H9 (cell line): Measurements from ENCODE around the gene EEF1A2. TPM values are rescaled to one million over a fixed set of nuclear protein-coding genes. Genes with fewer than 3 reads are reported as not detected.

Experiments used
- DNase-seq: peaks from one replicate; pipeline ENCODE4 v3.0.0-alpha.2; 2017
- H2AFZ ChIP-seq: one replicate; pipeline ENCODE4 v1.6.1; 2013; ENCODE audit warnings: mild to moderate bottlenecking, low read length, control low read depth, moderate library complexity
- H2AK5ac ChIP-seq: 2 replicates; pipeline ENCODE4 v1.6.1; 2013; ENCODE audit warnings: low read length, control low read depth, mixed read lengths; ENCODE audit not compliant: insufficient read length
- H2BK120ac ChIP-seq: one replicate; pipeline ENCODE4 v1.6.1; 2013; ENCODE audit warnings: low read depth, mild to moderate bottlenecking, low read length, control low read depth, inconsistent platforms; ENCODE audit not compliant: poor library complexity, severe bottlenecking
- H2BK12ac ChIP-seq: 2 replicates; pipeline ENCODE4 v1.6.1; 2013; ENCODE audit warnings: low read length, control low read depth, mixed read lengths, low read depth; ENCODE audit not compliant: insufficient read length
- H2BK15ac ChIP-seq: 2 replicates; pipeline ENCODE4 v1.6.1; 2013; ENCODE audit warnings: low read depth, low read length, control low read depth
- H2BK20ac ChIP-seq: one replicate; pipeline ENCODE4 v1.6.1; 2013; ENCODE audit warnings: low read depth, mild to moderate bottlenecking, low read length, control low read depth, inconsistent platforms; ENCODE audit not compliant: poor library complexity, severe bottlenecking
- H2BK5ac ChIP-seq: 2 replicates; pipeline ENCODE4 v1.6.1; 2013; ENCODE audit warnings: low read length, control low read depth, mixed read lengths; ENCODE audit not compliant: insufficient read length
- H3K14ac ChIP-seq: 2 replicates; pipeline ENCODE4 v1.6.1; 2013; ENCODE audit warnings: low read length, control low read depth; ENCODE audit not compliant: insufficient read depth
- H3K18ac ChIP-seq: 2 replicates; pipeline ENCODE4 v1.6.1; 2013; ENCODE audit warnings: low read depth, mild to moderate bottlenecking, mixed read lengths, low read length, control low read depth; ENCODE audit not compliant: insufficient read length
- H3K23ac ChIP-seq: 2 replicates; pipeline ENCODE4 v1.6.1; 2013; ENCODE audit warnings: low read length, control low read depth, mixed read lengths, low read depth; ENCODE audit not compliant: insufficient read length
- H3K23me2 ChIP-seq: 2 replicates; pipeline ENCODE4 v1.6.1; 2013; ENCODE audit warnings: low read depth, mild to moderate bottlenecking, mixed read lengths, low read length, control low read depth; ENCODE audit not compliant: insufficient read length, poor library complexity, severe bottlenecking
- H3K27ac ChIP-seq: 2 replicates; pipeline ENCODE4 v1.5.1; 2013; ENCODE audit warnings: low read length, control low read depth, mixed read lengths, low read depth; ENCODE audit not compliant: insufficient read length
- H3K27me3 ChIP-seq: 2 replicates; pipeline ENCODE4 v1.6.1; 2013; ENCODE audit warnings: low read length, control low read depth, inconsistent platforms; ENCODE audit not compliant: insufficient read depth
- H3K4ac ChIP-seq: 2 replicates; pipeline ENCODE4 v1.6.1; 2013; ENCODE audit warnings: low read depth, mild to moderate bottlenecking, control low read depth, inconsistent platforms, low read length, moderate library complexity
- H3K4me1 ChIP-seq: 2 replicates; pipeline ENCODE4 v1.6.1; 2013; ENCODE audit warnings: low read length, control low read depth, inconsistent platforms; ENCODE audit not compliant: insufficient read depth
- H3K4me2 ChIP-seq: 2 replicates; pipeline ENCODE4 v1.6.1; 2013; ENCODE audit warnings: low read length, control low read depth, mixed read lengths; ENCODE audit not compliant: insufficient read length, insufficient read depth
- H3K56ac ChIP-seq: 2 replicates; pipeline ENCODE4 v1.6.1; 2013; ENCODE audit warnings: low read depth, mild to moderate bottlenecking, mixed read lengths, low read length, control low read depth; ENCODE audit not compliant: insufficient read length
- H3K79me1 ChIP-seq: 2 replicates; pipeline ENCODE4 v1.6.1; 2013; ENCODE audit warnings: low read depth, mild to moderate bottlenecking, moderate library complexity, low read length, control low read depth, inconsistent platforms; ENCODE audit not compliant: insufficient read depth, poor library complexity, severe bottlenecking
- H3K79me2 ChIP-seq: 2 replicates; pipeline ENCODE4 v1.6.1; 2013; ENCODE audit warnings: low read length, control low read depth, inconsistent platforms; ENCODE audit not compliant: insufficient read depth
- H3K9ac ChIP-seq: 2 replicates; pipeline ENCODE4 v1.6.1; 2013; ENCODE audit warnings: low read length, control low read depth, mixed read lengths; ENCODE audit not compliant: insufficient read length; ENCODE audit errors: extremely low read depth
- H3K9me3 ChIP-seq: one replicate; pipeline ENCODE4 v1.6.1; 2013; ENCODE audit warnings: low read depth, low read length, inconsistent platforms; ENCODE audit not compliant: control insufficient read depth
- H3T11ph ChIP-seq: one replicate; pipeline ENCODE4 v1.6.1; 2013; ENCODE audit warnings: mild to moderate bottlenecking, low read length, control low read depth, inconsistent platforms
- H4K20me1 ChIP-seq: one replicate; pipeline ENCODE4 v1.6.1; 2013; ENCODE audit not compliant: control insufficient read depth, insufficient read length, insufficient read depth
- H4K5ac ChIP-seq: 2 replicates; pipeline ENCODE4 v1.6.1; 2013; ENCODE audit warnings: low read depth, mild to moderate bottlenecking, mixed read lengths, low read length, control low read depth; ENCODE audit not compliant: insufficient read length
- H4K8ac ChIP-seq: replicated peaks from 2 replicates; pipeline ENCODE4 v1.6.1; 2013; ENCODE audit warnings: low read length, control low read depth, mixed read lengths, low read depth; ENCODE audit not compliant: insufficient read length
- H4K91ac ChIP-seq: 2 replicates; pipeline ENCODE4 v1.6.1; 2013; ENCODE audit warnings: low read depth, mild to moderate bottlenecking, moderate library complexity, mixed read lengths, low read length, control low read depth; ENCODE audit not compliant: insufficient read length
- H3K27ac Mint-ChIP-seq, 3 experiments: 2 replicates in 2 of 3; 3 replicates in 1 of 3; pipeline ENCODE4 v1.8.0; 2020 to 2021; ENCODE audit warnings: mixed read lengths in 3 of 3, mild to moderate bottlenecking in 1 of 3, moderate library complexity in 1 of 3
- H3K27me3 Mint-ChIP-seq: 2 replicates; pipeline ENCODE4 v1.8.0; 2021; ENCODE audit warnings: low read depth, mild to moderate bottlenecking, moderate library complexity, mixed read lengths
- H3K36me3 Mint-ChIP-seq, 3 experiments: 2 replicates in 2 of 3; 3 replicates in 1 of 3; pipeline ENCODE4 v1.8.0; 2020 to 2021; ENCODE audit warnings: low read depth in 3 of 3, mixed read lengths in 3 of 3; ENCODE audit not compliant: insufficient read depth in 1 of 3
- H3K4me1 Mint-ChIP-seq, 2 experiments: 2 replicates each; pipeline ENCODE4 v1.8.0; 2020; ENCODE audit warnings: mixed read lengths in 2 of 2
- H3K4me3 Mint-ChIP-seq, 2 experiments: 2 replicates in 1 of 2; 3 replicates in 1 of 2; pipeline ENCODE4 v1.8.0; 2020 to 2021; ENCODE audit warnings: mild to moderate bottlenecking in 2 of 2, mixed read lengths in 2 of 2, moderate library complexity in 1 of 2
- H3K9me3 Mint-ChIP-seq, 2 experiments: 2 replicates in 1 of 2; 3 replicates in 1 of 2; pipeline ENCODE4 v1.8.0; 2020; ENCODE audit warnings: mild to moderate bottlenecking in 2 of 2, mixed read lengths in 2 of 2, moderate library complexity in 1 of 2
- CTCF ChIP-seq: fragments of 200-600 bp; sonication (generic); conservative IDR thresholded peaks from 3 replicates; pipeline ENCODE4 v1.8.0; 2021; ENCODE audit warnings: antibody characterized with exemption, mild to moderate bottlenecking
- WGBS: extraction: QIAGEN DNeasy Blood & Tissue Kit; methylation state at CpG from one replicate; pipeline ENCODE4 v1.1.7; 2013; ENCODE audit warnings: missing lambda C conversion rate, low lambda C conversion rate, mixed read lengths; ENCODE audit not compliant: insufficient read length; ENCODE audit errors: extremely low coverage; 5-methylcytosine and 5-hydroxymethylcytosine counted together
- total RNA-seq: library from RNA; stranded (reverse); gene quantifications from 2 replicates; pipeline ENCODE4 v1.2.1, GENCODE V29; 2021

EEF1A2 gene
- total RNA-seq, 1 experiment from 2014 or later = 27.4 TPM

DNA sequence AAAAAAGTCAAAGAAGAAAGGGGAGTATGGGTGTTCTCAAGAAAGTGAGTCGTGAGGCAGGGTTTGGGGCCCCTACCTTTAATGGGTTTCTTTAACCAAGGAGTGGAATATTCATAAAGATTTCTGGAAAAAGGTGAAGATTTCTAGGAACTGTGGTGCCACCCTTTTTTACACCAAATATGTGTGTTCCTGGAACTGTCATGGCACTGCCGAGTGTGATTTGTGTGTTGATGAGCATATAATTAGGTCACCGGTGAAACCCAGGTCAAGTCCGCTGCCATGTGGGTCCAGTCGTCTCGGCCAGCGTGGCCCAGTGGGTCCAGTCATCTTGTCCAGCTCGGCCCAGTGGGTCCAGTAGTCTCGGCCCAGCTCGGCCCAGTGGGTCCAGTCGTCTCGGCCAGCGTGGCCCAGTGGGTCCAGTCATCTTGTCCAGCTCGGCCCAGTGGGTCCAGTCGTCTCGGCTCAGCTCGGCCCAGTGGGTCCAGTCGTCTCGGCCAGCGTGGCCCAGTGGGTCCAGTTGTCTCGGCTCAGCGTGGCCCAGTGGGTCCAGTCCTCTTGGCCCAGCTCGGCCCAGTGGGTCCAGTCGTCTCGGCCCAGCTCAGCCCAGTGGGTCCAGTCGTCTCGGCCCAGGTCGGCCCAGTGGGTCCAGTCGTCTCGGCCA lies 8.3 kb upstream of the EEF1A2 start:
- H3T11ph ChIP-seq = no peak overlapping the region
- peaks cover 13 to 45% of the 10 kb centered on the region in 2 experiments; a peak in 4 of 5 replicates for H3K9me3 Mint-ChIP-seq
- H2BK5ac ChIP-seq = no peak overlapping the region
- no peak overlapping the region for H3K23ac ChIP-seq
- no peaks in the 10 kb centered on the region for H3K4me1 ChIP-seq
- no peak overlapping the region for H3K9ac ChIP-seq
- no peak overlapping the region for H4K91ac ChIP-seq
- no peak for DNase-seq
- no peak overlapping the region for H2AK5ac ChIP-seq
- H3K14ac ChIP-seq = no peak overlapping the region
- no peak overlapping the region for H2BK20ac ChIP-seq
- no peak overlapping the region for H2BK120ac ChIP-seq
- H3K36me3 Mint-ChIP-seq = peaks cover 0 to 27% (median 0%) of the 10 kb centered on the region in 3 experiments; a peak in 3 of 7 replicates
- no CpG with 5 or more reads among the region's 30 CpGs for WGBS
- no peaks in the 10 kb centered on the region for H3K79me1 ChIP-seq
- no peaks in the 10 kb centered on the region for H3K23me2 ChIP-seq
- no peak overlapping the region for H3K27ac ChIP-seq
- no peaks in the 10 kb centered on the region for H3K27me3 ChIP-seq
- no peak overlapping the region for H2AFZ ChIP-seq
- H4K5ac ChIP-seq = no peak overlapping the region
- H3K4me1 Mint-ChIP-seq = no peaks in the 10 kb centered on the region
- no peaks in the 10 kb centered on the region for H3K79me2 ChIP-seq
- H3K56ac ChIP-seq = no peak overlapping the region
- H3K9me3 ChIP-seq = no peaks in the 10 kb centered on the region
- no peak overlapping the region for H3K27ac Mint-ChIP-seq
- TF ChIP-seq CTCF = no peak
- no peak overlapping the region for H2BK15ac ChIP-seq
- H3K4me2 ChIP-seq = no peak overlapping the region
- no peak overlapping the region for H3K4ac ChIP-seq
- H3K4me3 Mint-ChIP-seq = no peak overlapping the region
- no peaks in the 10 kb centered on the region for H4K20me1 ChIP-seq
- H2BK12ac ChIP-seq = no peak overlapping the region
- no peak overlapping the region for H4K8ac ChIP-seq
- H3K18ac ChIP-seq = no peak overlapping the region
- H3K27me3 Mint-ChIP-seq = peaks cover 69% of the 10 kb centered on the region
